ENCODE measurements around the gene ARL14EP. TPM values are rescaled to one million over a fixed set of nuclear protein-coding genes. Genes with fewer than 3 reads are reported as not detected.

ARL14EP gene
- 10 to 100 TPM in 3 of 4 donors, 1 to 10 TPM in 1; 8.3 to 19.1 (median 13.3) TPM for total RNA-seq

GRCh38 chr11:30322826-30323710 lies at the start of gene ARL14EP:
Gene ARL14EP (plus strand): TSS chr11:30323104. CDS start chr11:30330949, 7,845 bp downstream.
- Histone ChIP-seq H3K4me3 (peak within 1 kb of the TSS; percentile 51 to 92 (median 79)), H3K27ac (peak within 1 kb of the TSS; percentile 86 to 91 (median 89)), H3K36me3 (no peaks in the 10 kb centered on the region), H3K9me3 (no peaks in the 10 kb centered on the region), H3K4me1 (peaks cover 0 to 44% (median 24%) of the 10 kb centered on the region in 3 donors), H3K27me3 (peaks cover 0 to 4% (median 0%) of the 10 kb centered on the region in 4 donors)
- intact Hi-C loops (cut with DNase I) = no loop called here
- peak; percentile 63 for DNase-seq
- WGBS, 2 donors = 1% methylated on average over 19 to 33 of the region's 51 CpGs
- TF ChIP-seq CTCF (IDR thresholded peaks at IDR 0.05) = peak in 1 of 6 experiments; percentile 17
- peak in 3 of 4 donors; percentile 54 to 92 (median 87) for TF ChIP-seq POLR2A (IDR thresholded peaks at IDR 0.05)

- no peaks in the 10 kb centered on the region for H3K4me1 ChIP-seq
- no peak for DNase-seq
- no peaks in the 10 kb centered on the region for H3K36me3 ChIP-seq
- no peak overlapping the region for H3K27ac ChIP-seq
- no peaks in the 10 kb centered on the region for H3K27me3 ChIP-seq
- intact Hi-C loops (cut with DNase I) = no loop called here
- no peak for TF ChIP-seq CTCF (IDR thresholded peaks at IDR 0.05)
- no peak for TF ChIP-seq POLR2A (IDR thresholded peaks at IDR 0.05)
- no peaks in the 10 kb centered on the region for H3K9me3 ChIP-seq
- no peak overlapping the region for H3K4me3 ChIP-seq
These were observed 45.7 kb upstream of the ARL14EP start for GRCh38 chr11:30277176-30277575.

GRCh38 chr11:30279796-30280195 lies 43.1 kb upstream of the ARL14EP start:
- H3K36me3 ChIP-seq = no peaks in the 10 kb centered on the region
- intact Hi-C loops (cut with DNase I) = no loop called here
- no peaks in the 10 kb centered on the region for H3K9me3 ChIP-seq
- TF ChIP-seq CTCF (IDR thresholded peaks at IDR 0.05) = no peak
- TF ChIP-seq POLR2A (IDR thresholded peaks at IDR 0.05) = no peak
- no peaks in the 10 kb centered on the region for H3K4me1 ChIP-seq
- no peak for DNase-seq
- H3K27me3 ChIP-seq = no peaks in the 10 kb centered on the region
- WGBS, 2 donors = 79 to 85% methylated on average over 2 of the region's 2 CpGs
- H3K27ac ChIP-seq = no peak overlapping the region
- H3K4me3 ChIP-seq = no peak overlapping the region

GRCh38 chr11:30281476-30282288 lies 41.2 kb upstream of the ARL14EP start:
- TF ChIP-seq POLR2A (IDR thresholded peaks at IDR 0.05) = no peak
- no peak for TF ChIP-seq CTCF (IDR thresholded peaks at IDR 0.05)
- 56 to 64% methylated on average over 4 to 7 of the region's 7 CpGs for WGBS, 2 donors
- no peaks in the 10 kb centered on the region for H3K27me3 ChIP-seq
- no peaks in the 10 kb centered on the region for H3K4me1 ChIP-seq
- no peak for DNase-seq
- no peak overlapping the region for H3K27ac ChIP-seq
- no peak overlapping the region for H3K4me3 ChIP-seq
- no peaks in the 10 kb centered on the region for H3K9me3 ChIP-seq
- intact Hi-C loops (cut with DNase I) = no loop called here
- no peaks in the 10 kb centered on the region for H3K36me3 ChIP-seq

GRCh38 chr11:30282289-30282631 lies 40.6 kb upstream of the ARL14EP start:
- WGBS, 2 donors = 52 to 73% methylated on average over 2 to 3 of the region's 3 CpGs
- no peaks in the 10 kb centered on the region for H3K4me1 ChIP-seq
- no peak overlapping the region for H3K4me3 ChIP-seq
- H3K27ac ChIP-seq = no peak overlapping the region
- no peaks in the 10 kb centered on the region for H3K27me3 ChIP-seq
- no peak for DNase-seq
- no peaks in the 10 kb centered on the region for H3K9me3 ChIP-seq
- intact Hi-C loops (cut with DNase I) = no loop called here
- H3K36me3 ChIP-seq = no peaks in the 10 kb centered on the region
- TF ChIP-seq POLR2A (IDR thresholded peaks at IDR 0.05) (no peak), CTCF (IDR thresholded peaks at IDR 0.05) (no peak)

Measured in esophagus squamous epithelium (tissue), 5 donors.